Gastroesophageal sphincter (tissue), 3 donors: Measurements from ENCODE around the gene PLPP7.
"Not testable (repeated sequence)": the region's sequence is repeated elsewhere in the genome, so short reads cannot be mapped to it uniquely, and the experiment has no call there.

ENCODE experiments used
- CTCF ChIP-seq, 4 experiments: fragments of 200-600 bp in 2 of 4; fragments of 450-650 bp in 2 of 4; sonication (generic) in 1 of 4; IDR thresholded peaks; one replicate each; pipeline ENCODE4 v1.5.1; 2017 to 2019; ENCODE audit warnings: antibody characterized with exemption in 4 of 4, mild to moderate bottlenecking in 2 of 4, moderate library complexity in 2 of 4
- EP300 ChIP-seq: sonication (generic); formaldehyde crosslinking; IDR thresholded peaks from one replicate; pipeline ENCODE4 v1.6.1; 2017; ENCODE audit warnings: antibody characterized with exemption, mild to moderate bottlenecking
- POLR2A ChIP-seq, 2 donors: fragments of 450-650 bp; IDR thresholded peaks; one replicate each; pipeline ENCODE4 v1.6.1; 2017; ENCODE audit warnings: antibody characterized with exemption in 2 of 2, mild to moderate bottlenecking in 2 of 2, moderate library complexity in 1 of 2
- POLR2AphosphoS5 ChIP-seq: sonication (generic); formaldehyde crosslinking; IDR thresholded peaks from one replicate; pipeline ENCODE4 v1.6.1; 2017; ENCODE audit warnings: antibody characterized with exemption

- not testable (repeated sequence) for TF ChIP-seq CTCF (IDR thresholded peaks at IDR 0.05); POLR2AphosphoS5; POLR2A (IDR thresholded peaks at IDR 0.05); EP300
Measured at GRCh38 chr9:131244331-131244730, 45.2 kb upstream of the PLPP7 start.
